AG09309 (cell line): ENCODE data around the gene NOTCH3.

Source experiments
- DNase-seq: peaks from one replicate; pipeline ENCODE4 v3.0.0-alpha.2; 2010; ENCODE audit warnings: low read depth
- H3K4me3 ChIP-seq: 2 replicates; pipeline ENCODE4 v1.5.1; 2011; ENCODE audit warnings: mild to moderate bottlenecking, low read depth, low read length, moderate library complexity; ENCODE audit not compliant: control insufficient read depth
- CTCF ChIP-seq: IDR thresholded peaks from 2 replicates; pipeline ENCODE4 v1.5.1; 2011; ENCODE audit warnings: mild to moderate bottlenecking, low read depth, low read length, inconsistent platforms; ENCODE audit not compliant: insufficient read depth, control insufficient read depth; ENCODE audit errors: missing control alignments

The NOTCH3 gene

GRCh38 chr19:15241259-15241910 lies 40.6 kb upstream of the NOTCH3 start:
- no peak for TF ChIP-seq CTCF
- no peak for DNase-seq
- no peak overlapping the region for H3K4me3 ChIP-seq

- no peak for DNase-seq
- H3K4me3 ChIP-seq: no peak overlapping the region
- no peak for TF ChIP-seq CTCF
Observed at GRCh38 chr19:15240515-15240914, 39.7 kb upstream of the NOTCH3 start.

GRCh38 chr19:15239337-15239949 lies 38.6 kb upstream of the NOTCH3 start:
- no peak overlapping the region for H3K4me3 ChIP-seq
- no peak for TF ChIP-seq CTCF
- DNase-seq: no peak

GRCh38 chr19:15238639-15239155 lies 37.9 kb upstream of the NOTCH3 start:
- no peak for DNase-seq

GRCh38 chr19:15237759-15238638 lies 37.2 kb upstream of the NOTCH3 start:
- no peak for TF ChIP-seq CTCF
- H3K4me3 ChIP-seq: no peak overlapping the region
- no peak for DNase-seq

More at GRCh38 chr19:15238639-15239155, 37.9 kb upstream of the NOTCH3 start:
- H3K4me3 ChIP-seq: no peak overlapping the region
- no peak for TF ChIP-seq CTCF

GRCh38 chr19:15236886-15237285 lies 36.1 kb upstream of the NOTCH3 start:
- no peak for TF ChIP-seq CTCF
- no peak for DNase-seq
- no peak overlapping the region for H3K4me3 ChIP-seq
